Natural killer cell treated with Interleukin-12 subunit alpha and Interleukin-12 subunit beta and Interleukin-15 and Interleukin-18, amount 100 ng/mL, for 72 hours (primary cell): ENCODE results near the gene PHACTR4. TPM values are rescaled to one million over a fixed set of nuclear protein-coding genes. Genes with fewer than 3 reads are reported as not detected.
"Not testable (repeated sequence)": the region's sequence is repeated elsewhere in the genome, so short reads cannot be mapped to it uniquely, and the experiment has no call there.

Source experiments
- ATAC-seq, 2 donors: fragments of 150-1000 bp; cut with Tn5 transposase in 1 of 2; sonication (Bioruptor Pico), chemical (Tn5 transposase) in 1 of 2; 2 replicates each; pipeline ENCODE4 v1.10.0; 2021
- DNase-seq: peaks from one replicate; pipeline ENCODE4 v3.0.0; 2022; ENCODE audit warnings: low spot score
- H3K27ac Mint-ChIP-seq, 2 donors: 1 replicate in 1 of 2; 2 replicates in 1 of 2; pipeline ENCODE4 v1.8.0; 2022; ENCODE audit warnings: mixed read lengths in 2 of 2, mild to moderate bottlenecking in 1 of 2, moderate library complexity in 1 of 2
- H3K27me3 Mint-ChIP-seq, 2 donors: 1 replicate in 1 of 2; 2 replicates in 1 of 2; pipeline ENCODE4 v1.8.0; 2022; ENCODE audit warnings: mixed read lengths in 2 of 2
- H3K36me3 Mint-ChIP-seq: one replicate; pipeline ENCODE4 v1.8.0; 2022; ENCODE audit warnings: mixed read lengths
- H3K4me1 Mint-ChIP-seq, 2 donors: 1 replicate in 1 of 2; 2 replicates in 1 of 2; pipeline ENCODE4 v1.8.0; 2022; ENCODE audit warnings: low read depth in 2 of 2, mixed read lengths in 2 of 2, mild to moderate bottlenecking in 1 of 2
- H3K4me3 Mint-ChIP-seq: one replicate; pipeline ENCODE4 v1.8.0; 2022; ENCODE audit warnings: mixed read lengths
- H3K9me3 Mint-ChIP-seq: 2 replicates; pipeline ENCODE4 v1.8.0; 2022; ENCODE audit warnings: mixed read lengths
- total RNA-seq, 2 donors: library from RNA; stranded (reverse); gene quantifications; one replicate each; pipeline ENCODE4 v1.2.3, GENCODE V29; 2022

PHACTR4 gene
- total RNA-seq, 2 donors from 2014 or later, result 30.2 to 32.7 TPM

GRCh38 chr1:28353248-28353810 lies 16.2 kb upstream of the PHACTR4 start:
- H3K36me3 Mint-ChIP-seq, H3K4me3 Mint-ChIP-seq, H3K27me3 Mint-ChIP-seq, H3K9me3 Mint-ChIP-seq, H3K27ac Mint-ChIP-seq, H3K4me1 Mint-ChIP-seq, ATAC-seq, DNase-seq: not testable (repeated sequence)

DNA sequence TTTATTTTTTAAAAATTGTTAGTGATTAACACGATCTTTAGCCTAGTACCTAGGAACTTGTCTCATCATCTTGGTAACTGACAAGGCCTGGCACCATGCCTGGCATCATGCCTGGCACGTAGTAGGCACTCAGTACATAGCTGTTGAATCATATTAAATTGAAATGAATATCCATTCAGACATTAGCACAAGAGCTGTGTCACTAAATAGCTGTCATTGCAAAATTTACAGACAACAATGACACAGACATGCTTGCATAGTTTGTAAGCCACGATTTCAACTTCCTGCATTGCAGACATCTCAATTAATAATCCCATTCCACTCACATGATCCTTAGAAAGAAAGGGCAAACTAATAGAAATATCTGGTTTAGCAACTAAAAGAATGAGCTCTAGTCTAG lies 15.4 kb upstream of the PHACTR4 start:
- Mint-ChIP-seq H3K36me3 (no peaks in the 10 kb centered on the region), H3K4me3 (no peak overlapping the region)
- no peak for DNase-seq

GRCh38 chr1:28358716-28359115 lies 10.8 kb upstream of the PHACTR4 start:
- Mint-ChIP-seq H3K9me3 (no peaks in the 10 kb centered on the region), H3K4me3 (no peak overlapping the region), H3K27me3 (no peaks in the 10 kb centered on the region), H3K27ac (no peak overlapping the region), H3K36me3 (no peaks in the 10 kb centered on the region), H3K4me1 (peaks cover 5% of the 10 kb centered on the region in 2 donors)
- DNase-seq, result no peak
- ATAC-seq, result no peak

More for the DNA sequence above, 15.4 kb upstream of the PHACTR4 start:
- Mint-ChIP-seq H3K27me3 (no peaks in the 10 kb centered on the region), H3K27ac (no peak overlapping the region), H3K4me1 (peaks cover 3 to 5% of the 10 kb centered on the region in 2 donors), H3K9me3 (no peaks in the 10 kb centered on the region)
- ATAC-seq, result no peak

GRCh38 chr1:28359592-28360239 lies 9.8 kb upstream of the PHACTR4 start:
- peak; percentile 70 for DNase-seq
- ATAC-seq, result peak in 1 of 2 donors; percentile 64
- H3K9me3 Mint-ChIP-seq, result no peaks in the 10 kb centered on the region
- H3K4me1 Mint-ChIP-seq, result peaks cover 5% of the 10 kb centered on the region in 2 donors
- H3K27me3 Mint-ChIP-seq, result no peaks in the 10 kb centered on the region
- no peak overlapping the region for H3K4me3 Mint-ChIP-seq
- H3K27ac Mint-ChIP-seq, result no peak overlapping the region
- H3K36me3 Mint-ChIP-seq, result no peaks in the 10 kb centered on the region

DNA sequence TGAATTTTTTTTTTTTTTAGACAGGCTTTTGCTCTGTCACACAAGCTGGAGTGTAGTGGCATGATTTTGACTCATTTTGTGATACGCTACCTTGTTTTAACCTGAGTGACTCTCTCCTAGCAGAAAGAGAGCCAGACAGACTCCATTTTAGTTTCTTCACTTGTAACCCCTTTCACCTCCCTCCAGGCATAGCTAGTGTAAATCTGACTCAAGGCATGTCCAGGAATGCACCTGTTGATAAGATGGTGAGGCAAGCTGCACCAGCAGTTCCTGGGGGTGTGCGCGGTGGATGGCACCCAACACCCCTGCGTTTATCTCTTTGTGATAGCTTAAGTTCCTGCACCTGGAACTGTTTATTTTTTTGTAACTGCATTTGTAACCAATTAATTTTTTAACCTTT lies 4.7 kb upstream of the PHACTR4 start:
- Mint-ChIP-seq H3K9me3 (no peaks in the 10 kb centered on the region), H3K27ac (no peak overlapping the region), H3K4me3 (no peak overlapping the region), H3K27me3 (no peaks in the 10 kb centered on the region), H3K4me1 (peaks cover 15 to 16% of the 10 kb centered on the region in 2 donors), H3K36me3 (no peaks in the 10 kb centered on the region)
- ATAC-seq, result no peak
- no peak for DNase-seq

GRCh38 chr1:28365864-28366263 lies 3.7 kb upstream of the PHACTR4 start:
- peaks cover 19 to 23% of the 10 kb centered on the region in 2 donors for H3K4me1 Mint-ChIP-seq
- H3K4me3 Mint-ChIP-seq, result no peak overlapping the region
- peak overlapping the region in 1 of 2 donors; percentile 22 for H3K27ac Mint-ChIP-seq
- no peaks in the 10 kb centered on the region for H3K9me3 Mint-ChIP-seq
- H3K36me3 Mint-ChIP-seq, result no peaks in the 10 kb centered on the region
- no peaks in the 10 kb centered on the region for H3K27me3 Mint-ChIP-seq
- ATAC-seq (no peak), DNase-seq (no peak)

DNA sequence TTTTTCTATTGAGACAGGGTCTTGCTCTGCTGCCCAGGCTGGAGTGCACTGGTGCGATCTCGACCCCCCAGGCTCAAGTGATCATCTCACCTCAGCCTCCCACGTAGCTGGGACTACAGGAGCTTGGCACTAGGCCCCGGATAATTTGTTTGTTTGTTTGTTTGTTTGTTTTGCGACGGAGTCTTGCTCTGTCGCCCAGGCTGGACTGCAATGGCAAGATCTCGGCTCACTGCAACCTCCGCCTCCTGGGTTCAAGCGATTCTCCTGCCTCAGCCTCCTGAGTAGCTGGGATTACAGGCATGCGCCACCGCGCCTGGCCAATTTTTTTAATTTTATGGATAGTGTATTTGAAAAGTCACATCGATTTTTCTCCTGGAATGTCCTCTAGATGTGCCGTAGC lies 932 bp upstream of the PHACTR4 start:
- Mint-ChIP-seq H3K4me3 (peak overlapping the region; percentile 84), H3K4me1 (peaks cover 24 to 25% of the 10 kb centered on the region in 2 donors), H3K27ac (peak overlapping the region; percentile 73 to 94)
- not testable (repeated sequence) for H3K9me3 Mint-ChIP-seq, ATAC-seq, H3K27me3 Mint-ChIP-seq, DNase-seq, H3K36me3 Mint-ChIP-seq

DNA sequence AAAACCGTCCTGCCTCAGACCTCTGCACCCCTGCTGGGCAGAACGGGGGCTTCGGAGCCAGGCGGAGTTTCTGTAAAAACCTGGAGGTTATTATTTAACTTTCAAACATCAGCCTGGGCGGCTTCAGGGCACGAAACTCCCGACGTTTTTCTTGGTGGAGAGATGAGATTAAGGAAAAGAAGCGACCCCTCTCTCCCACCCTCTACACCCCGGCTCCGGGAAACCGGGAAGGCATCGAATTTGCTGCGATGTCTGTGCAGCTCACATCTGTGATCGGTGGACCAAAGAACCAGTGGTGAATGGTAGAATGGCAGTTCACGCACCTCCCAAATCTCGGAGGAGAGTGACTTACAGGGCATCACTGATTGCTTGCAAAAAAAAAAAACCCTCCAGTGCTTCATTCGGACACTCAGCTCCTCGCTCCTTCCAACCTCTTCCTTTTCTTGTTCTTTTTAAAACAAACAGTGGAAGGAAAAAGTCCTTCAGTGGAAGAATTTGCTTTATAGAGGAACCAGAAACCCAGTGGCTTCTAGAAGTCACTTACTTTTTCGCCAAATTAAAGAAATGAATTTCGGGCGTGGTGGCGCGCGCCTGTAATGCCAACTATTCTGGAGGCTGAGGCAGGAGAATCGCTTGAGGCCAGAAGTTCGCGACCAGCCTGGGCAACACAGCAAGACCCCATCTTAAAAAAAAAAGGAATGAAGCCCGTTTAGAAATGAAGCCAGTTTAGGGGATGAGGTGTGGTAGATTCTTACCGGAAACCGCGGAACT lies 884 bp downstream of the PHACTR4 start:
- Mint-ChIP-seq H3K9me3 (no peaks in the 10 kb centered on the region), H3K27ac (peak overlapping the region; percentile 73 to 94), H3K4me1 (peaks cover 24 to 25% of the 10 kb centered on the region in 2 donors), H3K27me3 (no peaks in the 10 kb centered on the region), H3K4me3 (peak overlapping the region; percentile 84), H3K36me3 (no peaks in the 10 kb centered on the region)
- no peak for DNase-seq
- ATAC-seq, result no peak

- Mint-ChIP-seq H3K9me3 (no peaks in the 10 kb centered on the region), H3K27me3 (no peaks in the 10 kb centered on the region), H3K27ac (peak overlapping the region in 1 of 2 donors; percentile 94), H3K4me3 (peak overlapping the region; percentile 84), H3K36me3 (no peaks in the 10 kb centered on the region), H3K4me1 (peaks cover 22 to 24% of the 10 kb centered on the region in 2 donors)
- DNase-seq (no peak), ATAC-seq (no peak)
Observed at GRCh38 chr1:28371010-28371377, 1.5 kb downstream of the PHACTR4 start.

GRCh38 chr1:28373450-28373849 lies 3.9 kb downstream of the PHACTR4 start:
- H3K9me3 Mint-ChIP-seq, DNase-seq, H3K27ac Mint-ChIP-seq, ATAC-seq, H3K36me3 Mint-ChIP-seq, H3K4me3 Mint-ChIP-seq, H3K27me3 Mint-ChIP-seq: not testable (repeated sequence)
- H3K4me1 Mint-ChIP-seq, result peaks cover 18 to 22% of the 10 kb centered on the region in 2 donors

DNA sequence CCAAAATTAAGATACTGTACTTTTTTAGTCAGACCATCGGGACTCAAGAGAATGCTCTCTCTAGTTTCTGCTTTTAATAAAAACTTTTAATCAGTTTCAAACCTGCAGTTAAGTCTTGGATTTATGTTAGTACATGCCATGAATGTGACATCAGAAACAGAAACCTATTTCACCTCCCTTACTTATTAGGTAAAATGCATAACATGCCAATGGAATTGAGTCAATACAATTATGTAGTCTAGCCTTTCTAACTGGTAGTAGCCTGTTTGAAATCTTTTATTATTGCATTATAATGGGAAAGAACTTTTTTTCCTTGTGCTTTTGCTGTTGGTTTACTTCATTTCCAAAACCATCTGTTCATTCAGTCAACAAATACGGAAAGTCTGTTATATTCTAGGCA lies 4.8 kb downstream of the PHACTR4 start:
- no peak for ATAC-seq
- peak overlapping the region in 1 of 2 donors; percentile 56 for H3K27ac Mint-ChIP-seq
- no peaks in the 10 kb centered on the region for H3K27me3 Mint-ChIP-seq
- H3K4me1 Mint-ChIP-seq, result peaks cover 15 to 16% of the 10 kb centered on the region in 2 donors
- no peak for DNase-seq
- no peak overlapping the region for H3K4me3 Mint-ChIP-seq
- no peaks in the 10 kb centered on the region for H3K36me3 Mint-ChIP-seq
- no peaks in the 10 kb centered on the region for H3K9me3 Mint-ChIP-seq

DNA sequence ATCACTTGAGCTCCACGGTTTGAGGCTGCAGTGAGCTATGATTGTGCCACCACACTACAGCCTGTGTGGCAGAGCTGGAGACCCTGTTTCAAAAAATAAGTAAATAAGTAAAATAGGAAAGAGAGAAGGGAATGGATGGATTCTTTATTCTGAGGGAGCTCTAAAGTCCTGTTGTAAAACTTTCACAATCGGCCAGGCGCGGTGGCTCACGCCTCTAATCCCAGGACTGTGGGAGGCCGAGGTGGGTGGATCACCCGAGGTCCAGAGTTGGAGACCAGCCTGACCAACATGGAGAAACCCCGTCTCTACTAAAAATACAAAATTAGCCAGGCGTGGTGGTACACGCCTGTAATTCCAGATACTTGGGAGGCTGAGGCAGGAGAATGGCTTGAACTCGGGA lies 6.1 kb downstream of the PHACTR4 start:
- not testable (repeated sequence) for H3K9me3 Mint-ChIP-seq, ATAC-seq, H3K36me3 Mint-ChIP-seq, H3K4me3 Mint-ChIP-seq, DNase-seq, H3K27me3 Mint-ChIP-seq, H3K27ac Mint-ChIP-seq
- peaks cover 14 to 18% of the 10 kb centered on the region in 2 donors for H3K4me1 Mint-ChIP-seq

GRCh38 chr1:28376195-28376594 lies 6.7 kb downstream of the PHACTR4 start:
- H3K4me1 Mint-ChIP-seq, result peaks cover 14 to 17% of the 10 kb centered on the region in 2 donors
- not testable (repeated sequence) for H3K4me3 Mint-ChIP-seq, H3K36me3 Mint-ChIP-seq, H3K27me3 Mint-ChIP-seq, H3K27ac Mint-ChIP-seq, DNase-seq, H3K9me3 Mint-ChIP-seq, ATAC-seq

GRCh38 chr1:28378906-28379305 lies 9.4 kb downstream of the PHACTR4 start:
- Mint-ChIP-seq H3K27me3 (no peaks in the 10 kb centered on the region), H3K4me1 (peaks cover 22% of the 10 kb centered on the region in 2 donors), H3K27ac (no peak overlapping the region)

More at GRCh38 chr1:28378906-28379305, 9.4 kb downstream of the PHACTR4 start:
- no peak for DNase-seq
- no peak overlapping the region for H3K4me3 Mint-ChIP-seq
- no peak for ATAC-seq
- no peaks in the 10 kb centered on the region for H3K9me3 Mint-ChIP-seq
- peaks cover 7% of the 10 kb centered on the region for H3K36me3 Mint-ChIP-seq
